Head of caudate nucleus (tissue), 42 donors: Measurements from ENCODE around the gene PKIG.
"Not testable (repeated sequence)": the region's sequence is repeated elsewhere in the genome, so short reads cannot be mapped to it uniquely, and the experiment has no call there.

Source experiments
- DNase-seq, 42 donors: peaks; one replicate each; pipeline versions ENCODE4 v3.0.0 to v3.0.0-alpha.2; 2020 to 2021; ENCODE audit warnings: mixed read lengths in 7 of 42
- intact Hi-C: fragments of 100-400 bp; cut with DNase I; formaldehyde crosslinking; loops from one replicate; pipeline ENCODE4 v1.15.0; 2022

PKIG gene

DNA sequence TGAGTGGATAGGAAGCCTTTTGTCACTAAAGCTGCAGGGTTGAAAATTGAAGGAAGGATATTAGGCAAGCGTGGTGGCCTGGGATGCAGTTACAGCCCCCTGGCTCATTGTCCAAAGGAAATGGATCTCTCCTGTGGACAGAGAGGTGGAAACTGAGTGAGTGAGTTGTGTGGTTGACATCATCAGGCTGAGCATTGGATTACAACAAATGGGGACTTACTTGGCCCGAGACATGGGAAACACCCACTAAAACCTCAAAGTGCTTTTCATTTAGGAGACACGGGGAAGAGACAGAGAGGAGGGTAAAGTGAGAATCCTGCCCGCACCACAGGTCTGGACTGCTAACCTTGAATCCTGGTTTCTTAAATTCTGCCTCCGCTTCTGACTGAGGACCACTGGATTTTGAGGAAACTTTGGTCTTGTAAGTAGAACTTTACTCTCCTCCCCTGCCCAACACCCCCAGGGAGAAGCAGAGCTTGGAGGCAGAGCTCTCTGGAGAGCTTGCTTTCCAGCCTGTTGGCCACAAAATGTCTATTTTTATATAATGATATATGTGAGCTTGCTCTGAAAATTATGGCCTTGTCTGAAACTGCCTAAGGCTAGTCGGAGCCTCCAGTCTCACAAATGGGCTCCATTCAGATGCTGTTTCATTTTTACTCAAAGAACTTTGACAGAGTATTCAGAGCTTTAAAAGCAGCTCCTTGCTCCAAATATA, at the start of gene PKIG:
TSS of gene PKIG (plus strand) at position 269 of the 715 bp plus-strand sequence. CDS start 31,978 bp downstream, outside the sequence.
- intact Hi-C loops, result no loop called here
- DNase-seq, result no peak

DNA sequence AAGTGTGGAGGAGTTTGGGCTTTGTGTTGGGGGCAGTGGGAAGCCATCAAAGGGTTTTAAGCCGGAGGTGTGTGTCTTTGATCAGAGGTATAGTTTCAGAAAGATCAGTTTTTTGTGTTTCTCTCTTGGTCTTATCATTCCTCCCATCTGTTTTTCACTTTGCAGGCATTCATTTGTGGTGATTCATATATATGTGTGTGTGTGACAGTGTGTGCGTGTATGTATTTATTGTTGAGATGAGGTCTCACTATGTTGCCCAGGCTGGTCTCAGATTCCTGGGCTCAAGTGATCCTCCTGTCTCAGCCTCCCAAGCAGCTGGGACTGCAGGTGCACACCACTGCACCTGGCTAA, 49.4 kb upstream of the PKIG start:
- intact Hi-C loops, result loop anchor here (5.0 kb wide), 1 partner anchor 69 kb away; no protein-coding TSS in a partner anchor
- no peak for DNase-seq

DNA sequence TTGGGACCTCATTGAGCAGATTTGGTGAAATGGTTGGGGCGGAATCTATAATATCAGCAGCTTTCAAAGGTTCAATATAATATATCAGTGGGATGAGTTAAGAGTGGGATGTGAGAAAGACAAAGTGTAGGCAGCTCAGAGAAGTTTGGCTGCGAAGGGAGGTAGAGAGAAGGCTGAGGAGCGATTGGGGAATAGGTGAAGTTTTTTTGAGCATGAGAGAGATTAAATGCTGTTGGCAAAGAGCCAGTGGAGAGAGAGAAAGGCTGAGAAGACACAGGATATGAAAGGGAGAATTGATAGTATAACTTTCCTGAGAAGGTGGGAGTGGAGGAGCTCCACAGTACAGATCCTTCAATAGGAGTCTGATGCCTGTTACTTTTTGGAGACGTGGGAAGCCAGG, 48.5 kb upstream of the PKIG start:
- intact Hi-C loops, result loop anchor here (5.0 kb wide), 1 partner anchor 68 kb away; no protein-coding TSS in a partner anchor
- DNase-seq, result peak in 24 of 42 donors; percentile 11 to 78 (median 42)

DNA sequence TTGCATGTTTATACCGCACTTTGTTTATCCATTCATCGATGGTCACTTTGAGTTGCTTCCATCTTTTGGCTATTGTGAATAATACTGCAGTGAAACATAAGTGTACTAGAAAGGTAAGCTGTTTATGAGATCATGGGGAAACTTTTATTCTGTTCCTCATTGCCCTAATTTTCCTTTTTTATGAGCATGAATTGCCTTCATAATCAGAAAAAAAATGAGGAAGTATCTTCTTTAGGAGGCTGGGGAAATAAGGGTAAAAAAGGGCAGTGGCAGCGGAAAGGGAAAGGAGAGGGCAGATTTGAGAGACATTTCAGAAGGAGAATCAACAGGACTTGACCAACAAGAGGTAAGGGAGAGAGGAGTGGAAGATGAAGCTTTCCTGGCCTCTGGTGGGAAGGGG, 46.2 kb upstream of the PKIG start:
- no peak for DNase-seq
- intact Hi-C loops, result no loop called here

DNA sequence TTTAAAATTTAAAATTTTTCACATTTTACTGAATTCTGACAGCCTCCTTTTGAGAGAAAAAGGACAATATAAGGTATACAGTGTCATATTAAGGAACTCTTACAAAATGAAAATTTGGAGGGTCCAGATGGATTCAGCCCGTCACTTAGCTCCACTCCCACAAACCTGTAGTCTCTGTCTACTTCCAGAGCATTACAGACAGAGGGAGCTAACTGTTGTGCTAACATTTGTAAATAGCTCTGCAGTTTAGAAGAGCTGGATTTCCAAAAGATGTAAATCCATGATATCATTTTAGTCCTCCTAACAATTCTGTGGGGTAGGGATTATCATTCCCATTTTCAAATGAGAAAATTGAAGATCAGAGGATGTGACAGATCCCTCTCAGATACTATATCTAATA, 44.4 kb upstream of the PKIG start:
- intact Hi-C loops, result no loop called here
- no peak for DNase-seq

DNA sequence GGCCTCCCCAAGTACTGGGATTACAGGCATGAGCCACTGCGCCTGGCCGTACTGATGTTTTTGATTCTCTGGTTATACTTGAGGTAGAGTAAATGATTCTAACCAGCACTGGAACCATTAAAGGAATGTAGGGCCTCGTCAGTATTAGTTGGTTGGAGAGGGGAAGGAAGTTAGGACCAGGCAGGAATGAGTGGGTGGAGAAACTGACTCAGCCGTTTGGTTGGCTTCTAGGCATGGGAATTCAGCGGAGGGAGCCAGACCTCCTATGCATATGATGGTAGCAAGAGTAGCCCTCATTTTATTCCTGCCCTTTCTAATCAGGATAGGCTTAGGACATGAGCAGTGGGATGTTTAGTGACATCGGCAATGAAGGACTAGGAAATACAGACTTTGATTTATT, 41.5 kb upstream of the PKIG start:
- no peak for DNase-seq
- intact Hi-C loops, result no loop called here

DNA sequence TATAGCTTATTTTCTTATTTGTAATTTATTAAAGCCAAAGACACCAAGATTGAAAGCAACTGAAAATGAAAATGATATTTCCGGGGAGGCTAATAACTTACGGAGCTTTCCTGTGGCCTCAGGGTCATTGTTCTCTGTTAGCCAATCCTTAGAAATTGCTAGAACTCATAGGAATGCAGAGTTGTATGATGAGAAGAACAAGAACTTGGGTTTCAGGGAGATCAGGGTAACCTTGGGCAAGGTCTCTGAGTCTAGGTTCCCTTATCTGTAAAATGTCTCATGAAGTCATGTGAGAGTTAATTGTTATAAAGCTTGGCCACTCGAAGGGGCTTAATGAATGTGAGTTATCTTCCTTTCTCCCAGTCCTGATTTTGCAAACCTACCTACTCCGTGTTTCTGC, 40.4 kb upstream of the PKIG start:
- DNase-seq, result no peak
- intact Hi-C loops, result no loop called here

DNA sequence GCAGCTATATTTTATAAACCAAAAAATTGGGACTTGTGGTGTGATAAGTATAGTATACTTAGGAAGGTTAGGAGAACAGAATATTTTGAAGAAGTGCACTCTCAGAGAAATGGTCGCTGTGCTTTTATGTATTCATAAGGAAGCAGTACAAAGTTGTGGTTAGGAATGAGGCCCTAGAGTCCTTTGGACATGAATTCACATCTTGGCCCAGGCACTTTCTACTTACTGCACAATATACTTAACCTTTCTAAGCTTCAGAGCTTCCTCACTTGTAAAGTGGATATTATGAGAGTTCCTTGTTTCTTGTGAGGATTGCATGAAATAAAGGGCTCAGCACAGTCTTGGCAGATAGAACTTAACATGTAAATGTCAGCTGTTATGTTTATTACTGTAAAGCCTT, 39.5 kb upstream of the PKIG start:
- intact Hi-C loops, result no loop called here

DNA sequence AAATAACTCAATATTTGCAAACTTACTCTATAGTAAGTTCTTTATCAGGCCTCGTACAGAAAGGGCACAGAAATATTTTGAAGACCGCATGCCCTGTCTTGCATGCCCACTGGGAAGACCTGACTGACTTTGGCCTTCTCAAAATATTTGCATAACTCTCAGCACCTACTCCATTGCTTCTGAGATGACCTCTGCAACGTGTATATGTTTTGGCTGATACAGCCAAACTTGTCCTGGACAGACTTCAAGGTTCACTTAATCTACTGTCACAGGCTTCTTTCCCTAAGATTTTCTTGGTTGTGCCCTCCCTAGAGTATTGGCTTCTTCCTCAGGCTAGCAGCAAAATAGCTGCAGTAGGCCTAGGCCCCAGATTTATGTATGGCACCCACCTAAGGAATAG, 39.0 kb upstream of the PKIG start:
- DNase-seq, result no peak
- intact Hi-C loops, result no loop called here

More for the DNA sequence above, 39.5 kb upstream of the PKIG start:
- DNase-seq, result no peak

DNA sequence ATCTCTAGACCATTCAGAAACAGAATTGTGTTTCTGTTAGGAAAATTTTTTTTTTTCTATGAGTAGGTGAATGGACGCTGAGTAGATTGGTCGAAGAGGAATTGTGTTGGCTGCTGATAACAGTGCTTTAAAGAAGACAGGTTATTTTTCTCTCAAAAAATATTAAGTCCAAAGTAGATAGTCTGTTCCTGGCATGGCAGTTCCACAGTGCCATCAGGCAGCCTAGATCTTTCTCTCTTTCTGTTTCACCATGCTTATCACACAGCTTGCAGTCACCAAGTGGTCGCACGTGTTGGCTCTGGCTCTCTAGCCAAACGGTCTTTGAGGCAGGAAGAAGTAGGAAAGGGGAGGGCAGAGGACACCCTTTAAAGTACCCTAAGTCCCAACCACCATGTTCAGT, 38.1 kb upstream of the PKIG start:
- no peak for DNase-seq
- intact Hi-C loops, result no loop called here

DNA sequence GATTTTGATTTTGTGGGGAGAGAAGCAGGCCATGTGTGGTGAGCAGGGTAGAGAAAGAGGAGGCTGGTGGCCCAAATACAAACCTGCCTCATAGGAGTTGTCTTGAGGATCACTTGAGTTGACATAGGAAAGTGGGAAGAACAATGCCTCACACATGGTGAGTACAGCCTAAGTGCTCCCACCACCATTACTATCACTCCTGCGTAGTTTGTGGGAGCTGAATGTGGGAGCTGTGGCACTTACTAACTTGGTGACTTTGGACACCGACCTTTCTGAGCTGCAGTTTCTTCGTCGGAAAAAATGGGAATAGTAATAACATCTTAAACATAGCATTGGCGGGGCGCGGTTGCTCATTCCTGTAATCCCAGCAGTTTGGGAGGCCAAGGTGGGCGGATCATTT, 35.0 kb upstream of the PKIG start:
- intact Hi-C loops, result no loop called here
- no peak for DNase-seq

DNA sequence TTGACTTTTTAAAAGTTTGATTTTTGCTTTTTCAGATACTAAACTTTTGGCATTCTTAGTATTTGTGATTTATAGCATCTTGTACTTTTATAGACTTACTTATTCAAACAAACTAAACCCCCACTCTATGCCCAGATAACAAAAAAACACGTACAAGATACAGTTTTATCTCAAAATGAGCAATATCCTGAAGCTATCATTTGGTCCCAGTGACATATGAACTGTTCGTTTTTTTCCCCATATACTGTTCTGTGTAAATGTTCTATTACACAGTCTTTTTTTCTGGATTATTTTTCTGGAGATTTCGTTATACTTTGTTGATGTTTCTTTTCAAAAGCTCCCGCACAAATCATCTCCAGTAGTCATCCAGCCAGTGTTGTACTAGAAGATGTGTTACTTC, 33.3 kb upstream of the PKIG start:
- no peak for DNase-seq
- intact Hi-C loops, result no loop called here

DNA sequence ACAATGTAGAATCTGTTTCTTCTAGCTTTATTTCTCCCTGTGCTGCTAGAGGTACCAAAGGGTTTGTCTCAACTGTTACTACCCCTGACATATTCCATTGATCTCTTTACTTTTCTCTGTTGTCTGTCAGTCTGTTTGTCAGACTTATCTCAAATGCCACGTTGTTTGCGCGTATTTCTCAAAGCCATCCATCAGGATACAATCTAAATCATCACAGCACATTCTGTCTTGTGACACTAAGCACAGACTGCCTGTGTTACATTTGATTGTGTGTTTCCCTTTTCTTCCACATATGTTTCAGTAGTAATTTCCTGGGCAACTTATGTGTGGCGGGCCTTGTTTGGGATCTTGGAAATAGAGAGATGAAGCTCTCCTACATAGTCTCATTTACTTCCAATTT, 30.3 kb upstream of the PKIG start:
- no peak for DNase-seq
- intact Hi-C loops, result no loop called here

DNA sequence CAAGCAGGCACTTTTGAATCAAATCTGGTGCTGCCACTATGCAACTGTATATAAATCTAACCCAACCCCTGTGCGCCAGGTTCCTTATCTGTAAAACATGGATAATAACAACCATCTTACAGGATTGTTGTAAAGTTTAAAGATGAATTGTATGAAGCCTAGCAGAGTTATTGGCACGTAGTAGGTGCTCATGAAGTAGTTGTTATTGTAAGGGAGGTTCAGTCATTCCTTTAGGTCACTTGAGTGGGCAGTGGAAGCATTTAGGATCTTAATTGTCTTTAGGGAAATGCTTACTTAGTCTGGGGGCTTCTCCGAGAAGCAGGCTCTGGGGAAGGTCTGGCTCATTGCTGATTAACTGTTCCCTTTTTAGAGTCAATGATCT, 29.8 kb upstream of the PKIG start:
- DNase-seq, result no peak

DNA sequence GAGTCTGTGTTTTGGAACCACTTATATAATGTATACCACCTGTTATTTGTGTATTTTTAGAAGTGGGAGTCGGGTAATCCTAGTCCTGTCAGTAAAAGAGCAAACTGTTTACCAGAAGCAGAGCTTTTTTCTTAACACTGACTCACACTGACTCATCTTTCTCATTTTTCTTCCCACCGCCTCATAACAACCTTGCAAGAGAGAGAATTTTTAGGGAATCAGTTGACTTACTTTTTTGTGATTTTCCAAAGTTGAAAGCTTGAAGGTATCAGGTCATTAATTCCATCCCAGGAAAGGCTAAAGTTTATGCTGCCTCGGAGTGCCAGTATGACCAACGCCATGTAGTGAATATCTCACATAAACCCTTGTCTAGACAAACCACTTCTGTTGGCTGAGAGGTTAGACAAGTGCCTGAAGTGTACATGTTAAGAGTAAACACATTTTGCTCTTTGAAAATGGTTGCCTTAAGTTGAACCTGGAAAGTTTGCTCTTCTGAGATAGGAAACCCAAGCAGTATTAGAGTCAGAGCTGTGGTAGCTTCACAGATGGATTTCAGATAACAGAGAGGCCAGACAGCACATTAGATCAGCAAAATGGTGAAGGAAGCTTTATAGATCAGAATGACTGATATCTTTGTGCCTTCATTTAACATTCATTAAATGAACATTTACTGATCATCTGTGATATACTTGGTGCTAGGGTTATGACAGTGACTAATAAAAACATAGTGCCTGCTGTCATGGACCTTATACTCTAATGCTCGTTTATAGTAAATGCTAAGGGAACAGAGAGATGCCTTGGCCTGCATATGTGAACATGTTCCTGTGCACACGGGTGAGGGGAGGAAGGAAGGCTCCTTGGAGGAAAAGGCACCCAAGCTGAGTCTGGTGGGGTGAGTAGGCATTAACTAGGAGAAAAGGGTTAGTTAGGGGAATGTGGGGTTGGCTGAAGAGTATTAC, 29.1 kb upstream of the PKIG start:
- intact Hi-C loops, result no loop called here
- DNase-seq, result peak in 1 of 42 donors; percentile 23

More for the DNA sequence above, 29.8 kb upstream of the PKIG start:
- intact Hi-C loops, result no loop called here

DNA sequence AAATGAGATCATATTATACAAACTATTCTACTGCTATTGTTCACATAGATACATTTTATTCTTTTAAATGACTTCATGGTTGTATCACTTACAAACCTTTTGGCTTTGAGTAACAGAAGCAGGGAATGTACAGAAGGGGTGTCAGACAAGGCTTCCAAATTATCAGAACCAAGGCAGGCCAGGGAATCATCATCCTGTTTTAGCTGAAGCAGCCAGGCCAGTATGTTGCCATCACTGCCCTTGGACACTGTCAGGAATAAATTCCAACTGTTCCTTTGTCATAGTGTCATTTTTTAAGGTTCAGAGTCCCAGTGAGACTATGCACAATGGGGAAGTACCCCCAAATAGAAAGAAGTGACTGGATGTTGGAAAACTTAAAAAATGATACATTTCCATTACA, 23.1 kb upstream of the PKIG start:
- intact Hi-C loops, result no loop called here
- no peak for DNase-seq

DNA sequence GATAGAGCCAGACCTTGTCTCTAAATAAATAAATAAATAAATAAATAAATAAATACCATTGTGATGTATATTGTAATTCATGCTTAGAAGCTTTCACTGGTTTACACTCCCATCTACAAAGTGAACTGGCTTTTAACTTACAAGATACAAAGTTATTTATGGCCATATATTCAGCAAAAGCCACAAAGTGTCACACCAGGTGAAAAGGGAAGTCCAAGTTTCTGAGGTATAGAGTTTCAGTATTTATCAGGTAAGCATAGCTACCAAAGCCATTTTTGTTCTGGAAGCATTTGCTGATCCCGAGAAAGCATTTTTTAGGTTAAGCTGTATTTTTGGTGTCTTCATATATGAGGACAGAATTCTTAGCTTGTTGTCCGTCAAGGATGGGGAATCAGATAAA, 22.1 kb upstream of the PKIG start:
- intact Hi-C loops, result no loop called here
- no peak for DNase-seq

DNA sequence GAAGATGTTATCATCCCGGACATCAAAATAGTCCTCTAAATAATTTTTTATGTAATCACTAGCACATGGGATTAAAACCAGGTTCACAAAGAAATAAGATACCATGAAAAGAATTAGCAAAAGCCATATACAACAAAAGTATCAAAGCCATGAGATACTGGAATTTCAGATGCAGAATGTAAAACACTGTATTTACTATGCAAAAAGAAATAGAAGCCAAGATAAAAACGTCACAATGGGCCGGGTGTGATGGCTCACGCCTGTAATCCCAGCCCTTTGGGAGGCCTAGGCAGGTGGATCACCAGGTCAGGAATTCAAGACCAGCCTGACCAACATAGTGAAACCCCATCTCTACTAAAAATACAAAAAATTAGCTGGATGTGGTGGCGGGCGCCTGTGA, 21.6 kb upstream of the PKIG start:
- intact Hi-C loops, DNase-seq: not testable (repeated sequence)

DNA sequence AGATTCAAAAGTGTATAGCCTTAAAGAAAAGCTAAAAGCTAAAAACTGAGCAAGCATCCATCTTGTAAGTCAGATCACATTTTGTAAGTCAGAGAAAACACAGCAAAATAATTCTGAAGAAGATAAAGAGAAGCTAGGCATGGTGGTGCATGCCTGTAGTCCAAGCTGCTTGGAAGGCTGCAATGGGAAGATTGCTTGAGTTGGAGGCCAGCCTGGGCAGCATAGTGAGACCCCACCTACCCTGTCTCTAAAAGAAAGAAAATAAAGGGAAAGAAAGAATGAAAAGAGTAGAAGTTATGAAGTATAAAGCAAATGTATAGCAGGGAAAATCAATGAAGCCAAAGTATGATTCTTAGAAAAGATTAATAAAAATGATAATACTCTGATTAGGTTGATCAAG, 20.5 kb upstream of the PKIG start:
- intact Hi-C loops, result no loop called here

DNA sequence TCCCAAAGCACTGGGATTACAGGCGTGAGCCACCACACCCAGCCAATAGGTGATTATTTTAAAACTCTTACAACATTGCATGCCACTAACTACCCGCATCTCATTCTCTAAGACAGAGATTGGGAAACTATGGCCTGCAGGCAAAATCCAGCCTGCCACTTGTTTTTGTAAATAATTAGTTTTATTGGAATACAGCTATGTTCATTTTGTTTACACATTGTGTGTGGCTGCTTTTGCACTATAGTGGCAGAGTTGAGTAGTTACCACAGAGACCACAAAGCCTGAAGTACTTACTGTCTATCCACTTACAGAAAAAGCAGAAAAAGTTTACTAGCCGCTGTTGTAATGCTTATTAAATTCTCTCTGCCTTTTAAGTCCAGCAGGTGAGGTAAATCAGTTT, 16.4 kb upstream of the PKIG start:
- intact Hi-C loops, result no loop called here
- no peak for DNase-seq

More for the DNA sequence above, 20.5 kb upstream of the PKIG start:
- DNase-seq, result no peak
